ENCODE measurements around the gene TMCO2. TPM values are rescaled to one million over a fixed set of nuclear protein-coding genes. Genes with fewer than 3 reads are reported as not detected.

Gene TMCO2
- total RNA-seq, 1 experiment from 2014 or later: not detected

- no peak for ATAC-seq
- no TSS peak for BruUV-seq (replicated peaks)
- DNase-seq (ENCODE audit: low read depth, low spot score): no peak
- no peaks in the 10 kb centered on the region for H3K9me3 ChIP-seq (ENCODE audit: control insufficient read depth in 1 of 2, insufficient read depth in 1 of 2, low read depth in 1 of 2, low read length in 2 of 2)
- no peak overlapping the region for H3K4me2 ChIP-seq (ENCODE audit: low read length)
- H3K9me2 ChIP-seq (ENCODE audit: insufficient read depth): no peaks in the 10 kb centered on the region
- H3K4me3 ChIP-seq (replicated peaks in 1 of 2; ENCODE audit: low read depth in 1 of 2, low read length in 2 of 2): no peak overlapping the region
- H4K20me1 ChIP-seq (ENCODE audit: insufficient read depth): 0 out of 2 replicates have a peak, but pooled peaks cover 9% of the 10 kb centered on the region
- H3K36me3 ChIP-seq (ENCODE audit: control insufficient read depth in 1 of 2, insufficient read depth in 2 of 2, low read length in 2 of 2): peaks cover 20 to 22% of the 10 kb centered on the region in 2 experiments
- no peaks in the 10 kb centered on the region for H3K4me1 ChIP-seq (ENCODE audit: control insufficient read depth in 1 of 2, insufficient read depth in 2 of 2, low read length in 2 of 2)
- no peak overlapping the region for H3K9ac ChIP-seq (ENCODE audit: low read length)
- intact Hi-C loops (cut with micrococcal nuclease): no loop called here
- peaks cover 37% of the 10 kb centered on the region for H3K79me2 ChIP-seq (ENCODE audit: insufficient read depth, low read length)
- ChIA-PET RAD21 (ENCODE audit: low non-redundant PET in 1 of 2, low total read pairs in 2 of 2, uncharacterized antibody in 2 of 2, unreplicated experiment in 2 of 2) (no interaction called here), CTCF (interaction anchor here (0.8 to 1.1 kb wide), 2 partner anchors 10 to 99 kb away, joined by 3 to 4 read pairs; no protein-coding TSS in a partner anchor), POLR2A (interaction anchor here (0.6 kb wide), 1 partner anchor 10 kb away, joined by 4 read pairs; no protein-coding TSS in a partner anchor)
- no peak overlapping the region for H3K27ac ChIP-seq (ENCODE audit: low read depth, low read length)
- H3K27me3 ChIP-seq (ENCODE audit: insufficient read depth, low read length): no peaks in the 10 kb centered on the region
- TF ChIP-seq FOSL1 (IDR thresholded peaks at IDR 0.05; ENCODE audit: low read depth) (no peak), CBX3 (IDR thresholded peaks at IDR 0.05; ENCODE audit: low read depth) (no peak), RAD21 (IDR thresholded peaks at IDR 0.05; ENCODE audit: low read depth) (no peak), ZNF274 (IDR thresholded peaks at IDR 0.05; ENCODE audit: low read depth, low read length) (no peak), EZH2phosphoT487 (IDR thresholded peaks at IDR 0.05; ENCODE audit: borderline replicate concordance) (no peak), CEBPB (IDR thresholded peaks at IDR 0.05; ENCODE audit: low read depth) (no peak)
- TF ChIP-seq, protein P1, sequence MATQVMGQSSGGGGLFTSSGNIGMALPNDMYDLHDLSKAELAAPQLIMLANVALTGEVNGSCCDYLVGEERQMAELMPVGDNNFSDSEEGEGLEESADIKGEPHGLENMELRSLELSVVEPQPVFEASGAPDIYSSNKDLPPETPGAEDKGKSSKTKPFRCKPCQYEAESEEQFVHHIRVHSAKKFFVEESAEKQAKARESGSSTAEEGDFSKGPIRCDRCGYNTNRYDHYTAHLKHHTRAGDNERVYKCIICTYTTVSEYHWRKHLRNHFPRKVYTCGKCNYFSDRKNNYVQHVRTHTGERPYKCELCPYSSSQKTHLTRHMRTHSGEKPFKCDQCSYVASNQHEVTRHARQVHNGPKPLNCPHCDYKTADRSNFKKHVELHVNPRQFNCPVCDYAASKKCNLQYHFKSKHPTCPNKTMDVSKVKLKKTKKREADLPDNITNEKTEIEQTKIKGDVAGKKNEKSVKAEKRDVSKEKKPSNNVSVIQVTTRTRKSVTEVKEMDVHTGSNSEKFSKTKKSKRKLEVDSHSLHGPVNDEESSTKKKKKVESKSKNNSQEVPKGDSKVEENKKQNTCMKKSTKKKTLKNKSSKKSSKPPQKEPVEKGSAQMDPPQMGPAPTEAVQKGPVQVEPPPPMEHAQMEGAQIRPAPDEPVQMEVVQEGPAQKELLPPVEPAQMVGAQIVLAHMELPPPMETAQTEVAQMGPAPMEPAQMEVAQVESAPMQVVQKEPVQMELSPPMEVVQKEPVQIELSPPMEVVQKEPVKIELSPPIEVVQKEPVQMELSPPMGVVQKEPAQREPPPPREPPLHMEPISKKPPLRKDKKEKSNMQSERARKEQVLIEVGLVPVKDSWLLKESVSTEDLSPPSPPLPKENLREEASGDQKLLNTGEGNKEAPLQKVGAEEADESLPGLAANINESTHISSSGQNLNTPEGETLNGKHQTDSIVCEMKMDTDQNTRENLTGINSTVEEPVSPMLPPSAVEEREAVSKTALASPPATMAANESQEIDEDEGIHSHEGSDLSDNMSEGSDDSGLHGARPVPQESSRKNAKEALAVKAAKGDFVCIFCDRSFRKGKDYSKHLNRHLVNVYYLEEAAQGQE (IDR thresholded peaks at IDR 0.05; ENCODE audit: low read depth): no peak
- TF ChIP-seq, protein P2, sequence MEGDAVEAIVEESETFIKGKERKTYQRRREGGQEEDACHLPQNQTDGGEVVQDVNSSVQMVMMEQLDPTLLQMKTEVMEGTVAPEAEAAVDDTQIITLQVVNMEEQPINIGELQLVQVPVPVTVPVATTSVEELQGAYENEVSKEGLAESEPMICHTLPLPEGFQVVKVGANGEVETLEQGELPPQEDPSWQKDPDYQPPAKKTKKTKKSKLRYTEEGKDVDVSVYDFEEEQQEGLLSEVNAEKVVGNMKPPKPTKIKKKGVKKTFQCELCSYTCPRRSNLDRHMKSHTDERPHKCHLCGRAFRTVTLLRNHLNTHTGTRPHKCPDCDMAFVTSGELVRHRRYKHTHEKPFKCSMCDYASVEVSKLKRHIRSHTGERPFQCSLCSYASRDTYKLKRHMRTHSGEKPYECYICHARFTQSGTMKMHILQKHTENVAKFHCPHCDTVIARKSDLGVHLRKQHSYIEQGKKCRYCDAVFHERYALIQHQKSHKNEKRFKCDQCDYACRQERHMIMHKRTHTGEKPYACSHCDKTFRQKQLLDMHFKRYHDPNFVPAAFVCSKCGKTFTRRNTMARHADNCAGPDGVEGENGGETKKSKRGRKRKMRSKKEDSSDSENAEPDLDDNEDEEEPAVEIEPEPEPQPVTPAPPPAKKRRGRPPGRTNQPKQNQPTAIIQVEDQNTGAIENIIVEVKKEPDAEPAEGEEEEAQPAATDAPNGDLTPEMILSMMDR (IDR thresholded peaks at IDR 0.05 in 2 of 3, conservative IDR thresholded peaks at IDR 0.05 in 1 of 3; ENCODE audit: borderline replicate concordance in 1 of 3, insufficient read depth in 1 of 3, low read depth in 2 of 3, low read length in 2 of 3): no peak
- no peak overlapping the region for H2AFZ ChIP-seq (ENCODE audit: low read depth, low read length, poor library complexity, severe bottlenecking)
These were observed 34.1 kb downstream of the TMCO2 start for GRCh38 chr1:40281853-40282252.
